Activated T-helper 1 cell treated with anti-CD3 and anti-CD28 coated beads, Interleukin-12 subunit alpha, Interleukin-12 subunit beta, Interleukin-2, Interleukin-4 antibody, amounts not matched to agents 30 ng/mL and 10 ng/mL and 1 ng/mL, durations not matched to agents 14 hours and 24 hours and 36 hours (primary cell): ENCODE data around the gene PLXNA3. TPM values are rescaled to one million over a fixed set of nuclear protein-coding genes. Genes with fewer than 3 reads are reported as not detected.
A peak's percentile ranks its signal among the peaks of the same experiment; 100 is the strongest.

Experiments used
- DNase-seq: peaks from one replicate; pipeline ENCODE4 v3.0.0; 2021; ENCODE audit warnings: low spot score
- H3K27ac Mint-ChIP-seq: one replicate; pipeline ENCODE4 v1.8.0; 2021; ENCODE audit warnings: mild to moderate bottlenecking, mixed read lengths
- H3K27me3 Mint-ChIP-seq: one replicate; pipeline ENCODE4 v1.8.0; 2022; ENCODE audit warnings: mild to moderate bottlenecking, moderate library complexity, mixed read lengths; ENCODE audit not compliant: insufficient read depth
- H3K36me3 Mint-ChIP-seq: one replicate; pipeline ENCODE4 v1.8.0; 2021; ENCODE audit warnings: low read depth, mixed read lengths
- H3K4me1 Mint-ChIP-seq: one replicate; pipeline ENCODE4 v1.8.0; 2021; ENCODE audit warnings: low read depth, mixed read lengths
- H3K4me3 Mint-ChIP-seq: one replicate; pipeline ENCODE4 v1.8.0; 2021; ENCODE audit warnings: mild to moderate bottlenecking, moderate library complexity, mixed read lengths
- H3K9me3 Mint-ChIP-seq: one replicate; pipeline ENCODE4 v1.8.0; 2021; ENCODE audit warnings: mixed read lengths
- intact Hi-C: fragments of 100-400 bp; cut with micrococcal nuclease; formaldehyde crosslinking; loops from one replicate; pipeline ENCODE4 v1.15.1; 2024
- total RNA-seq: library from RNA; stranded (reverse); gene quantifications from 2 replicates; pipeline ENCODE4 v1.2.3, GENCODE V29; 2022

The PLXNA3 gene
- total RNA-seq, 1 donor from 2014 or later: 45.4 TPM

- intact Hi-C loops: loop anchor here (2.0 kb wide), 1 partner anchor 41 kb away; the partner anchor contains the start of gene LAGE3
- peaks cover 15% of the 10 kb centered on the region for H3K36me3 Mint-ChIP-seq
- no peaks in the 10 kb centered on the region for H3K9me3 Mint-ChIP-seq
- H3K27me3 Mint-ChIP-seq: no peaks in the 10 kb centered on the region
- H3K4me3 Mint-ChIP-seq: peak overlapping the region; percentile 87
- peak overlapping the region; percentile 77 for H3K27ac Mint-ChIP-seq
- no peak for DNase-seq
- peaks cover 6% of the 10 kb centered on the region for H3K4me1 Mint-ChIP-seq
Observed at GRCh38 chrX:154437971-154438893, 19.8 kb upstream of the PLXNA3 start.

- no peak for DNase-seq
- H3K27me3 Mint-ChIP-seq: no peaks in the 10 kb centered on the region
- intact Hi-C loops: no loop called here
- peaks cover 6% of the 10 kb centered on the region for H3K4me1 Mint-ChIP-seq
- no peak overlapping the region for H3K4me3 Mint-ChIP-seq
- H3K27ac Mint-ChIP-seq: no peak overlapping the region
- H3K9me3 Mint-ChIP-seq: no peaks in the 10 kb centered on the region
- peaks cover 14% of the 10 kb centered on the region for H3K36me3 Mint-ChIP-seq
Observed at GRCh38 chrX:154439841-154440240, 18.2 kb upstream of the PLXNA3 start.

- Mint-ChIP-seq H3K36me3 (peaks cover 11% of the 10 kb centered on the region), H3K27me3 (no peaks in the 10 kb centered on the region), H3K9me3 (no peaks in the 10 kb centered on the region), H3K27ac (no peak overlapping the region), H3K4me1 (peaks cover 6% of the 10 kb centered on the region), H3K4me3 (no peak overlapping the region)
- intact Hi-C loops: no loop called here
- DNase-seq: no peak
Observed at GRCh38 chrX:154440623-154441357, 17.3 kb upstream of the PLXNA3 start.

GRCh38 chrX:154441564-154441963 lies 16.5 kb upstream of the PLXNA3 start:
- intact Hi-C loops: no loop called here

GRCh38 chrX:154441984-154442707 lies 15.9 kb upstream of the PLXNA3 start:
- Mint-ChIP-seq H3K9me3 (no peaks in the 10 kb centered on the region), H3K27ac (no peak overlapping the region), H3K36me3 (peaks cover 10% of the 10 kb centered on the region), H3K4me1 (no peaks in the 10 kb centered on the region), H3K27me3 (no peaks in the 10 kb centered on the region), H3K4me3 (no peak overlapping the region)
- intact Hi-C loops: loop anchor here (2.0 kb wide), 1 partner anchor 49 kb away; the partner anchor contains the start of gene SLC10A3
- no peak for DNase-seq

More at GRCh38 chrX:154441564-154441963, 16.5 kb upstream of the PLXNA3 start:
- DNase-seq: no peak
- H3K9me3 Mint-ChIP-seq: no peaks in the 10 kb centered on the region
- H3K27me3 Mint-ChIP-seq: no peaks in the 10 kb centered on the region
- H3K27ac Mint-ChIP-seq: no peak overlapping the region
- H3K4me3 Mint-ChIP-seq: no peak overlapping the region
- H3K4me1 Mint-ChIP-seq: no peaks in the 10 kb centered on the region
- H3K36me3 Mint-ChIP-seq: peaks cover 7% of the 10 kb centered on the region

- intact Hi-C loops: loop anchor here (2.0 kb wide), 1 partner anchor 47 kb away; the partner anchor contains the start of gene SLC10A3
- DNase-seq: no peak
- Mint-ChIP-seq H3K27ac (peak overlapping the region; percentile 78), H3K9me3 (no peaks in the 10 kb centered on the region), H3K4me1 (no peaks in the 10 kb centered on the region), H3K4me3 (peak overlapping the region; percentile 78), H3K27me3 (no peaks in the 10 kb centered on the region), H3K36me3 (peaks cover 12% of the 10 kb centered on the region)
Observed at GRCh38 chrX:154443479-154443910, 14.6 kb upstream of the PLXNA3 start.

GRCh38 chrX:154443992-154444754 lies 13.9 kb upstream of the PLXNA3 start, which contains the start of gene FAM50A:
TSS of gene FAM50A (plus strand) at chrX:154444141. CDS start at chrX:154444236, 95 bp downstream.
- Mint-ChIP-seq H3K4me1 (no peaks in the 10 kb centered on the region), H3K27ac (peak within 1 kb of the TSS; percentile 78), H3K4me3 (peak within 1 kb of the TSS; percentile 78), H3K9me3 (no peaks in the 10 kb centered on the region), H3K27me3 (no peaks in the 10 kb centered on the region), H3K36me3 (peaks cover 11% of the 10 kb centered on the region)
- intact Hi-C loops: loop anchor here (1.0 to 2.0 kb wide), 2 partner anchors 34 to 47 kb away; partner anchors contain the start of gene SLC10A3
- DNase-seq: peak; percentile 73

GRCh38 chrX:154444755-154445246 lies 13.3 kb upstream of the PLXNA3 start:
- intact Hi-C loops: loop anchor here (1.0 kb wide), 1 partner anchor 34 kb away; no protein-coding TSS in a partner anchor
- Mint-ChIP-seq H3K4me3 (peak overlapping the region; percentile 65), H3K4me1 (no peaks in the 10 kb centered on the region), H3K27me3 (no peaks in the 10 kb centered on the region), H3K9me3 (no peaks in the 10 kb centered on the region), H3K27ac (no peak overlapping the region), H3K36me3 (peaks cover 11% of the 10 kb centered on the region)
- no peak for DNase-seq

- intact Hi-C loops: no loop called here
- Mint-ChIP-seq H3K4me3 (peak overlapping the region; percentile 42), H3K27me3 (no peaks in the 10 kb centered on the region), H3K36me3 (peaks cover 11% of the 10 kb centered on the region), H3K27ac (peak overlapping the region; percentile 52), H3K9me3 (no peaks in the 10 kb centered on the region), H3K4me1 (no peaks in the 10 kb centered on the region)
- no peak for DNase-seq
Observed at GRCh38 chrX:154445776-154446175, 12.3 kb upstream of the PLXNA3 start.

- intact Hi-C loops: no loop called here
- H3K4me1 Mint-ChIP-seq: no peaks in the 10 kb centered on the region
- H3K4me3 Mint-ChIP-seq: peak overlapping the region; percentile 42
- H3K27me3 Mint-ChIP-seq: no peaks in the 10 kb centered on the region
- no peak for DNase-seq
- H3K36me3 Mint-ChIP-seq: peaks cover 11% of the 10 kb centered on the region
- no peaks in the 10 kb centered on the region for H3K9me3 Mint-ChIP-seq
- no peak overlapping the region for H3K27ac Mint-ChIP-seq
Observed at GRCh38 chrX:154446430-154446829, 11.7 kb upstream of the PLXNA3 start.

- Mint-ChIP-seq H3K4me3 (no peak overlapping the region), H3K27ac (no peak overlapping the region), H3K36me3 (peaks cover 13% of the 10 kb centered on the region), H3K4me1 (no peaks in the 10 kb centered on the region), H3K27me3 (no peaks in the 10 kb centered on the region), H3K9me3 (no peaks in the 10 kb centered on the region)
- no peak for DNase-seq
- intact Hi-C loops: no loop called here
Observed at GRCh38 chrX:154448484-154448883, 9.6 kb upstream of the PLXNA3 start.
